ENCODE data around the gene FXYD4.

Gene FXYD4

GRCh38 chr10:43347997-43348396 lies 23.4 kb upstream of the FXYD4 start:
- DNase-seq = no peak

GRCh38 chr10:43348511-43349312 lies 22.7 kb upstream of the FXYD4 start:
- DNase-seq = peak; percentile 92 to 96 (median 94)

GRCh38 chr10:43350156-43350555 lies 21.3 kb upstream of the FXYD4 start:
- no peak for DNase-seq

GRCh38 chr10:43350686-43351085 lies 20.8 kb upstream of the FXYD4 start:
- peak in 1 of 4 experiments; percentile 25 for DNase-seq

- DNase-seq = no peak
Observed at GRCh38 chr10:43351301-43351700, 20.1 kb upstream of the FXYD4 start.

- DNase-seq = no peak
Observed at GRCh38 chr10:43352951-43353350, 18.5 kb upstream of the FXYD4 start.

GRCh38 chr10:43353495-43354329 lies 17.7 kb upstream of the FXYD4 start:
- DNase-seq = no peak

- DNase-seq = no peak
Observed at GRCh38 chr10:43354330-43354635, 17.2 kb upstream of the FXYD4 start.

GRCh38 chr10:43354879-43355380 lies 16.5 kb upstream of the FXYD4 start:
- DNase-seq = no peak

- DNase-seq = no peak
Observed at GRCh38 chr10:43355749-43356371, 15.6 kb upstream of the FXYD4 start.

- DNase-seq = no peak
Observed at GRCh38 chr10:43360086-43360485, 11.3 kb upstream of the FXYD4 start.

- DNase-seq = no peak
Observed at GRCh38 chr10:43361547-43362190, 9.8 kb upstream of the FXYD4 start.

GRCh38 chr10:43362191-43362839 lies 9.1 kb upstream of the FXYD4 start:
- peak; percentile 94 to 97 (median 96) for DNase-seq

- no peak for DNase-seq
Observed at GRCh38 chr10:43365001-43365400, 6.4 kb upstream of the FXYD4 start.

- DNase-seq = no peak
Observed at GRCh38 chr10:43369921-43370320, 1.5 kb upstream of the FXYD4 start.

GRCh38 chr10:43370671-43371215 lies 693 bp upstream of the FXYD4 start:
- no peak for DNase-seq

- DNase-seq = no peak
Observed at GRCh38 chr10:43372765-43373361, 1.4 kb downstream of the FXYD4 start.

- DNase-seq = no peak
Observed at GRCh38 chr10:43373461-43373860, 2.0 kb downstream of the FXYD4 start.

- DNase-seq = no peak
Observed at GRCh38 chr10:43374194-43374593, 2.8 kb downstream of the FXYD4 start.

GRCh38 chr10:43375401-43376020 lies 4.1 kb downstream of the FXYD4 start:
- no peak for DNase-seq

GRCh38 chr10:43376046-43376635 lies 4.7 kb downstream of the FXYD4 start:
- no peak for DNase-seq
